Right atrium auricular region (tissue), 2 donors: Measurements from ENCODE around the gene LPP. TPM values are rescaled to one million over a fixed set of nuclear protein-coding genes. Genes with fewer than 3 reads are reported as not detected.

Experiments used
- DNase-seq: peaks from one replicate; pipeline ENCODE4 v3.0.0-alpha.2; 2019; ENCODE audit warnings: low spot score
- H3K27ac ChIP-seq, 2 donors: fragments of 200-600 bp; sonication (generic); 1 replicate in 1 of 2; 2 replicates in 1 of 2; pipeline ENCODE4 v1.5.1; 2016 to 2019
- H3K27me3 ChIP-seq, 2 donors: fragments of 200-600 bp; sonication (generic); one replicate each; pipeline versions ENCODE4 v1.5.1 to v1.6.0; 2017 to 2019
- H3K36me3 ChIP-seq: fragments of 200-600 bp; sonication (generic); one replicate; pipeline ENCODE4 v1.5.1; 2016
- H3K4me1 ChIP-seq, 2 donors: fragments of 200-600 bp; sonication (generic); one replicate each; pipeline versions ENCODE4 v1.5.1 to v1.6.0; 2017 to 2019
- H3K4me3 ChIP-seq, 2 donors: fragments of 200-600 bp; sonication (generic); 1 replicate in 1 of 2; 2 replicates in 1 of 2; pipeline ENCODE4 v1.5.1; 2017 to 2019; ENCODE audit warnings: mild to moderate bottlenecking in 1 of 2, moderate library complexity in 1 of 2
- H3K9me3 ChIP-seq, 2 donors: fragments of 200-600 bp; sonication (generic); one replicate each; pipeline ENCODE4 v1.5.1; 2019
- total RNA-seq, 2 donors: library from RNA; depleted of rRNA; stranded (reverse); fragments of >200 nt; gene quantifications; one replicate each; pipeline ENCODE4 v1.1.0, GENCODE V29; 2016
- TF ChIP-seq, protein P1 (sequence below), 2 donors: fragments of 200-600 bp; sonication (generic); IDR thresholded peaks; one replicate each; pipeline ENCODE4 v1.5.1; 2019; ENCODE audit warnings: antibody characterized with exemption in 2 of 2

LPP gene
- total RNA-seq, 2 donors from 2014 or later, result 117 to 186 TPM

DNA sequence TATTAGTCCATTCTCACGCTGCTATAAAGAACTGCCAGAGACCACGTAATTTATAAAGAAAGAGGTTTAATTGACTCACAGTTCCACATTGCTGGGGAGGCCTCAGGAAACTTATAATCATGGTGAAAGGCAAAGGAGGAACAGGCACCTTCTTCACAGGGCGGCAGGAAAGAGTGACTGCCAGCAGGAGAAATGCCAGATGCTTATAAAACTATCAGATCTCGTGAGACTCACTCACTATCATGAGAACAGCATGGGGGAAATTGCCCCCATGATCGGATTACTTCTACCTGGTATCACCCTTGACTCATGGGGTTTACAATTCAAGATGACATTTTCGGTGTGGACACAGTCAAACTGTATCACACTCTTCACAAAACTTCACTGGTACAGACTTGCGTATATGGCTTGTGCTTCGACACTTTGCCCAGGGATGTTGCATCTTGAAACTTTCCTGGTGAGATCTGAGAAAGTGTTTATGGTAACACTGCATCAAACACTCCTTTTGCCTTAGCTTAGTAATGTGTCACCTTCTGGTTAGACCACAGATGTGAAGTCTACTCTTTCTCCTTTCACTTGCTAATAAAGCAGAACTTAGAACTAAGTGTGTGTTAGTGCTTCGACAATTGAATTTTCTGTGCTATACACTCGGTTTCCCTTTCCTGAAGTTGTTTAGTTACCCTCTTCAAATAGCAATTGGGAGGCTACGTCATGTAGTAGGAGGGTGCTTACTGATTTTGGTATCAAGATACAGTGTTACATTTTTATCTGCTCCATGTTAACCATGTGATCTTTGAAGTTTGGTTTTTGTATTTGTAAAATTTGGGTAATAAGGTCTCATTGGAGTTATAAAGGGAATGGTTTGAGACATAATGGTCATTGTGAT lies 185.7 kb downstream of the LPP start:
- no peak overlapping the region for H3K4me3 ChIP-seq
- peaks cover 0 to 21% of the 10 kb centered on the region in 2 donors for H3K4me1 ChIP-seq
- H3K9me3 ChIP-seq, result no peaks in the 10 kb centered on the region
- H3K27ac ChIP-seq, result peak overlapping the region in 1 of 2 donors; percentile 38
- DNase-seq, result no peak
- TF ChIP-seq, protein P1, sequence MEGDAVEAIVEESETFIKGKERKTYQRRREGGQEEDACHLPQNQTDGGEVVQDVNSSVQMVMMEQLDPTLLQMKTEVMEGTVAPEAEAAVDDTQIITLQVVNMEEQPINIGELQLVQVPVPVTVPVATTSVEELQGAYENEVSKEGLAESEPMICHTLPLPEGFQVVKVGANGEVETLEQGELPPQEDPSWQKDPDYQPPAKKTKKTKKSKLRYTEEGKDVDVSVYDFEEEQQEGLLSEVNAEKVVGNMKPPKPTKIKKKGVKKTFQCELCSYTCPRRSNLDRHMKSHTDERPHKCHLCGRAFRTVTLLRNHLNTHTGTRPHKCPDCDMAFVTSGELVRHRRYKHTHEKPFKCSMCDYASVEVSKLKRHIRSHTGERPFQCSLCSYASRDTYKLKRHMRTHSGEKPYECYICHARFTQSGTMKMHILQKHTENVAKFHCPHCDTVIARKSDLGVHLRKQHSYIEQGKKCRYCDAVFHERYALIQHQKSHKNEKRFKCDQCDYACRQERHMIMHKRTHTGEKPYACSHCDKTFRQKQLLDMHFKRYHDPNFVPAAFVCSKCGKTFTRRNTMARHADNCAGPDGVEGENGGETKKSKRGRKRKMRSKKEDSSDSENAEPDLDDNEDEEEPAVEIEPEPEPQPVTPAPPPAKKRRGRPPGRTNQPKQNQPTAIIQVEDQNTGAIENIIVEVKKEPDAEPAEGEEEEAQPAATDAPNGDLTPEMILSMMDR (IDR thresholded peaks at IDR 0.05), result no peak
- H3K36me3 ChIP-seq, result no peaks in the 10 kb centered on the region
- H3K27me3 ChIP-seq, result no peaks in the 10 kb centered on the region

GRCh38 chr3:188341501-188341900 lies 187.5 kb downstream of the LPP start:
- no peaks in the 10 kb centered on the region for H3K9me3 ChIP-seq
- H3K27me3 ChIP-seq, result no peaks in the 10 kb centered on the region
- TF ChIP-seq, protein P1 (IDR thresholded peaks at IDR 0.05), result no peak
- H3K27ac ChIP-seq, result peak overlapping the region in 1 of 2 donors; percentile 87
- H3K4me1 ChIP-seq, result peaks cover 0 to 32% of the 10 kb centered on the region in 2 donors
- no peaks in the 10 kb centered on the region for H3K36me3 ChIP-seq
- DNase-seq, result no peak
- no peak overlapping the region for H3K4me3 ChIP-seq

- H3K27me3 ChIP-seq, result no peaks in the 10 kb centered on the region
- H3K27ac ChIP-seq, result peak overlapping the region; percentile 68 to 87
- no peak for DNase-seq
- TF ChIP-seq, protein P1 (IDR thresholded peaks at IDR 0.05), result no peak
- peaks cover 0 to 30% of the 10 kb centered on the region in 2 donors for H3K4me1 ChIP-seq
- H3K9me3 ChIP-seq, result no peaks in the 10 kb centered on the region
- no peaks in the 10 kb centered on the region for H3K36me3 ChIP-seq
- no peak overlapping the region for H3K4me3 ChIP-seq
Measured at GRCh38 chr3:188342991-188343732, 189.2 kb downstream of the LPP start.

DNA sequence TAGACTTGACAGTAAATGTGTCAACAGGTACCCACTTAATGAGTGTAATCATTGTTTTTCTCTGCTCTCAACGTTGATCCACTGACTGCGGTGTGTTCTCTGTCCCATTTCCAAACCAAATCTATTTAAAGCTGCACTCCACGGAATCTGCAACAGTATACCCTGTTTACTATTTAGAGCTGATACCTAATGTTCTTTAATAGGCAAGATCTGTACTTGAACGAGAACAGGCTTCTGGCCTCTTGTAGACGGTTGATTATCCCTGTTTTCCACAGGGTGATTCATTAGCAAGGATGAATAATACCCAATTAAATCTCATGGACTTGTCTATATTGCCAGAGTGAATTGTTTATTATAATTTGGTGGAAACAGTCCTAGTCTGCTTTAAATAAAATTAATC lies 189.9 kb downstream of the LPP start:
- no peak overlapping the region for H3K4me3 ChIP-seq
- TF ChIP-seq, protein P1 (IDR thresholded peaks at IDR 0.05), result no peak
- peaks cover 0 to 38% of the 10 kb centered on the region in 2 donors for H3K4me1 ChIP-seq
- H3K36me3 ChIP-seq, result no peaks in the 10 kb centered on the region
- DNase-seq, result no peak
- no peaks in the 10 kb centered on the region for H3K27me3 ChIP-seq
- peak overlapping the region; percentile 68 to 87 for H3K27ac ChIP-seq
- H3K9me3 ChIP-seq, result no peaks in the 10 kb centered on the region

GRCh38 chr3:188345223-188345622 lies 191.3 kb downstream of the LPP start:
- TF ChIP-seq, protein P1 (IDR thresholded peaks at IDR 0.05), result no peak
- no peak overlapping the region for H3K4me3 ChIP-seq
- DNase-seq, result no peak
- peak overlapping the region; percentile 68 to 87 for H3K27ac ChIP-seq
- H3K9me3 ChIP-seq, result no peaks in the 10 kb centered on the region
- no peaks in the 10 kb centered on the region for H3K27me3 ChIP-seq
- H3K36me3 ChIP-seq, result no peaks in the 10 kb centered on the region
- peaks cover 0 to 47% of the 10 kb centered on the region in 2 donors for H3K4me1 ChIP-seq
